H1 (cell line): ENCODE data around the gene RREB1. TPM values are rescaled to one million over a fixed set of nuclear protein-coding genes. Genes with fewer than 3 reads are reported as not detected.

Experiments
- EGR1 ChIP-seq: IDR thresholded peaks from 2 replicates; pipeline ENCODE4 v1.6.1; 2011; ENCODE audit warnings: low read depth, low read length, borderline replicate concordance
- RBBP5 ChIP-seq: IDR thresholded peaks from 2 replicates; pipeline ENCODE4 v1.7.1; 2012; ENCODE audit warnings: low read depth, mild to moderate bottlenecking, inconsistent platforms, low read length, moderate library complexity, borderline replicate concordance
- polyA plus RNA-seq, 7 experiments: library from polyadenylated mRNA; depleted of rRNA in 3 of 7; stranded (reverse) in 5 of 7; unstranded in 2 of 7; fragments of >200 nt in 5 of 7; fragments of 200-250 nt in 2 of 7; gene quantifications; 1 replicate in 5 of 7; 2 replicates in 1 of 7; 4 replicates in 1 of 7; pipeline versions ENCODE4 v1.2.1 to v1.2.3, GENCODE V29; 2011 to 2013; ENCODE audit warnings: missing spikeins in 2 of 7, mixed read lengths in 2 of 7
- total RNA-seq: library from RNA; stranded (reverse); fragmentation: NEBNext Ultra II Directional; extraction: Animal tissue kit (Norgen Biotek cat#: 25700); gene quantifications from 2 replicates; pipeline ENCODE4 v1.2.1, GENCODE V29; 2021

Gene RREB1
- total and polyA plus RNA-seq, 2 of the 8 experiments (the other 6 are each of a cell fraction or from before 2014, with no cell fraction given): 3.9 to 34.7 TPM

- TF ChIP-seq EGR1 (no peak), RBBP5 (no peak)
These were observed 4.4 kb downstream of the RREB1 start (continued) for GRCh38 chr6:7112171-7112570.
